ENCODE results near the gene SNRNP35. TPM values are rescaled to one million over a fixed set of nuclear protein-coding genes. Genes with fewer than 3 reads are reported as not detected.
A peak's percentile ranks its signal among the peaks of the same experiment; 100 is the strongest.

Gene SNRNP35
- total RNA-seq, 4 donors from 2014 or later = 22.6 to 40.4 (median 23.5) TPM

GRCh38 chr12:123498126-123498825 is 40.3 kb downstream of the SNRNP35 start:
- H3K9me3 ChIP-seq = no peaks in the 10 kb centered on the region
- intact Hi-C loops (cut with DNase I; ENCODE audit: low total_unique reads) (no loop called here), in situ Hi-C loops (cut with MboI; ENCODE audit: low sequenced_read_pairs in 4 of 4) (no loop called here)
- no peak for ATAC-seq
- TF ChIP-seq POLR2A (IDR thresholded peaks at IDR 0.05) = no peak
- TF ChIP-seq CTCF (IDR thresholded peaks at IDR 0.05 in 4 of 5, conservative IDR thresholded peaks at IDR 0.05 in 1 of 5) = no peak
- H3K27ac ChIP-seq = peak overlapping the region in 1 of 4 donors; percentile 36
- peaks cover 0 to 31% of the 10 kb centered on the region in 2 donors for H3K36me3 ChIP-seq
- no peaks in the 10 kb centered on the region for H3K27me3 ChIP-seq
- DNase-seq = no peak
- H3K4me1 ChIP-seq = peaks cover 19% of the 10 kb centered on the region in 2 donors
- no peak overlapping the region for H3K4me3 ChIP-seq

- DNase-seq (no peak), ATAC-seq (no peak)
- Histone ChIP-seq H3K27ac (no peak overlapping the region), H3K9me3 (no peaks in the 10 kb centered on the region), H3K36me3 (peaks cover 0 to 31% of the 10 kb centered on the region in 2 donors), H3K27me3 (no peaks in the 10 kb centered on the region), H3K4me1 (peaks cover 11% of the 10 kb centered on the region in 2 donors), H3K4me3 (no peak overlapping the region)
- in situ Hi-C loops (cut with MboI; ENCODE audit: low sequenced_read_pairs in 4 of 4) (no loop called here), intact Hi-C loops (cut with DNase I; ENCODE audit: low total_unique reads) (no loop called here)
- TF ChIP-seq CTCF (IDR thresholded peaks at IDR 0.05 in 4 of 5, conservative IDR thresholded peaks at IDR 0.05 in 1 of 5) (no peak), POLR2A (IDR thresholded peaks at IDR 0.05) (no peak)
Measured at GRCh38 chr12:123499332-123499731, 41.4 kb downstream of the SNRNP35 start.

DNA sequence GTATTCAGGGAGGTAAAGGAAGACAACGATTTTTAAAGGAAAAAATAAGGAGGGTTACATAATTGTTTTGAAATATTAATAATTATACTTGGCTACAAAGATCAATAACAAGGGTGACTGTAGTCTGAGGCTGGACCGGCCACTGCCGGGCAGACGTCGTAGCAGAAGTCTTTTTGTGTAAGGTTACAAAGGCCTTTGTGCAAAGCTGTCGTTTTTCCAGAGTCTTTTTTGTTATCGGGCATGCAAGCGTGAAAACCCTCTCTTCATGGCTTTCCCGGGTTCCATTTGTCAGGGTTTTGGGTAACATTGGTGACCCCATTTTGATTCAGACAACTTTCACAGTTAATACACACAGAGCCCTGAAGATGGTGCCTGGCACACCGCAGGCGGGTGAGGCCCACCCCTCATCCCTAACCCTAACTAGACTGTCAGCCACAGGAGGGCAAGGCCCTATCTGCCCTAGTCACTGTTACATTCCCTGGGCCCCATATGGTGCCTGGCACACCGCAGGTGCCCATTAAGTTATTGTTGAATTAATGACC is 44.3 kb downstream of the SNRNP35 start:
- in situ Hi-C loops (cut with MboI; ENCODE audit: low sequenced_read_pairs in 4 of 4) = no loop called here
- ATAC-seq (no peak), DNase-seq (no peak)
- Histone ChIP-seq H3K9me3 (no peaks in the 10 kb centered on the region), H3K27ac (no peak overlapping the region), H3K4me1 (peaks cover 0 to 5% of the 10 kb centered on the region in 2 donors), H3K36me3 (peaks cover 0 to 33% of the 10 kb centered on the region in 2 donors), H3K4me3 (no peak overlapping the region), H3K27me3 (no peaks in the 10 kb centered on the region)
- no peak for TF ChIP-seq CTCF (IDR thresholded peaks at IDR 0.05 in 4 of 5, conservative IDR thresholded peaks at IDR 0.05 in 1 of 5)
- TF ChIP-seq POLR2A (IDR thresholded peaks at IDR 0.05) = no peak
- intact Hi-C loops (cut with DNase I; ENCODE audit: low total_unique reads) = no loop called here

GRCh38 chr12:123506059-123506842 is 48.3 kb downstream of the SNRNP35 start:
- intact Hi-C loops (cut with DNase I; ENCODE audit: low total_unique reads) (no loop called here), in situ Hi-C loops (cut with MboI; ENCODE audit: low sequenced_read_pairs in 4 of 4) (no loop called here)
- Histone ChIP-seq H3K4me3 (no peak overlapping the region), H3K27ac (no peak overlapping the region), H3K36me3 (peaks cover 0 to 13% of the 10 kb centered on the region in 2 donors), H3K27me3 (no peaks in the 10 kb centered on the region), H3K4me1 (peaks cover 0 to 5% of the 10 kb centered on the region in 2 donors), H3K9me3 (no peaks in the 10 kb centered on the region)
- DNase-seq (no peak), ATAC-seq (no peak)
- TF ChIP-seq CTCF (IDR thresholded peaks at IDR 0.05 in 4 of 5, conservative IDR thresholded peaks at IDR 0.05 in 1 of 5) = no peak
- no peak for TF ChIP-seq POLR2A (IDR thresholded peaks at IDR 0.05)
